ENCODE results near the gene TOP2A.
A peak's percentile ranks its signal among the peaks of the same experiment; 100 is the strongest.

TOP2A gene

DNA sequence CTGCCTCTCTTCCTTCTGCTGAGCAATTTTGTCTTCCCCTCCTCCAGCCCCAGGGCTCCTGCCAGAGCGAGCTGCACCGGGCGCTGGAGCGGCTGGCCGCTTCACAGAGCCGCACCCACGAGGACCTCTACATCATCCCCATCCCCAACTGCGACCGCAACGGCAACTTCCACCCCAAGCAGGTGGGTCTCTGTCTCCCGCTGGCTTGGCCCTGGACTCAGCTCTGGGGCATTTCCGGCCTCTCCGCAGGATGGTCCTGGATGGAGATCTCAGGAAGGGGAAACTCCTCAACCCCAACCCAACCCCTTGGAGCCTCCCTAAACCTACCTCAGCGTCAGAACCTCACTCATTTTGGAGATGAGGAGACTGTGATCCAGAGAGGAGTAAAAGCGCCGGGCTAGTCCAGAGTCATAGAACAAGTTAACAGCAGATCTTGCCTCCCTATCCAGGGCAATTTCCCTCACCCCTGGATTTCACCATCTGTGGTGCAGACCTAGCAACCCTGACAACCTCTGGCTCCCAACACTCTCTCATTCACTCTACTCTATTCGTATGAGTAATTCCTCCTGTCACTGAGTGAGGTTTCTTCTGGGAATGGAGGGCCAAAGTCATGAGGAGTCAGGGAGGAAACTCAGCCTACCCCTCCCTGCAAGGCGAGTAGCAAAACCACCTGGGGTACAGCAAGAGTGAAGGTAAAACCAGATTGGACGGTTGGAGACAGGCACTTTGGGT is 36.4 kb upstream of the TOP2A start:
- DNase-seq (ENCODE audit: low read depth), result no peak

DNA sequence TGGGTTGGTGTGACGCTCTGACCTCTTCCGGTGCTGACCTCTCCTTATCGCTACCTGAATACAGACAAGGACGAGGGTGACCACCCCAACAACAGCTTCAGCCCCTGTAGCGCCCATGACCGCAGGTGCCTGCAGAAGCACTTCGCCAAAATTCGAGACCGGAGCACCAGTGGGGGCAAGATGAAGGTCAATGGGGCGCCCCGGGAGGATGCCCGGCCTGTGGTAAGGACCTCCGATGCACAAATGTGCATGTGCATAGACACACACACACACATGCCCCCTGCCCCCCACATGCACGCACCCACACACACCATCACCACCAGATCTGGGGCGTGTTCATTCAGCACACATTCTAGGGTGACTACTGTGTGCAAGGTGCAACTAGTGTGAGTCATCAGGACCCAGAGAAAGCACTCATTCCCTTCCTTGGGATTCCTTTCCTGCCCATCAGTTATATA is 35.3 kb upstream of the TOP2A start:
- DNase-seq (ENCODE audit: low read depth), result no peak

GRCh38 chr17:40452216-40452787 is 34.6 kb upstream of the TOP2A start:
- no peak for DNase-seq (ENCODE audit: low read depth)

GRCh38 chr17:40451420-40451819 is 33.7 kb upstream of the TOP2A start:
- DNase-seq (ENCODE audit: low read depth), result no peak

DNA sequence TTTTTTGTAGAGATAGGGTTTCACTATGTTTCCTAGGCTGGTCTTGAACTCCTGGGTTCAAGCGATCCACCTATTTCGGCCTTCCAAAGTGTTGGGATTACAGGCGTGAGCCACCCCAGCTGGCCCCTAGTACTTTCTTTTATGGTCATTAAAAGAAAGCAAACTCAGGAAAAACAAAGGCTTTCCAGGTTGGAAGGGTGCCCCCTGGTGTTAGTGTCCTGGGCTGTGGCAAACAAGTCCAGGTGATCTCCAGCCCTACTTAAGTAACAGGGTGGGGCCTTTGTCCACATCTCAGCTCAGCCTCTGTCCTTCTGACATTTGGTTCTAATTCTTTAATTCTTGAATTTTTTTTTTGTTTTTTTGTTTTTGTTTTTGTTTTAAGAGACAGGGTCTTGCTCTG is 32.5 kb upstream of the TOP2A start:
- DNase-seq (ENCODE audit: low read depth), result no peak

- no peak for DNase-seq (ENCODE audit: low read depth)
These were observed 31.1 kb upstream of the TOP2A start for GRCh38 chr17:40448639-40449261.

GRCh38 chr17:40448213-40448638 is 30.5 kb upstream of the TOP2A start:
- no peak for DNase-seq (ENCODE audit: low read depth)

GRCh38 chr17:40447806-40448205 is 30.1 kb upstream of the TOP2A start:
- DNase-seq (ENCODE audit: low read depth), result no peak

GRCh38 chr17:40447148-40447644 is 29.5 kb upstream of the TOP2A start:
- no peak for DNase-seq (ENCODE audit: low read depth)

- no peak for DNase-seq (ENCODE audit: low read depth)
These were observed 28.2 kb upstream of the TOP2A start for GRCh38 chr17:40445751-40446468.

GRCh38 chr17:40443988-40444899 is 26.5 kb upstream of the TOP2A start:
- no peak for DNase-seq (ENCODE audit: low read depth)

- DNase-seq (ENCODE audit: low read depth), result peak; percentile 35
These were observed 25.7 kb upstream of the TOP2A start, which contains the start of gene IGFBP4 for GRCh38 chr17:40443196-40443987. IGFBP4 (plus strand) TSS chr17:40443450; CDS start chr17:40443736, 286 bp downstream.

DNA sequence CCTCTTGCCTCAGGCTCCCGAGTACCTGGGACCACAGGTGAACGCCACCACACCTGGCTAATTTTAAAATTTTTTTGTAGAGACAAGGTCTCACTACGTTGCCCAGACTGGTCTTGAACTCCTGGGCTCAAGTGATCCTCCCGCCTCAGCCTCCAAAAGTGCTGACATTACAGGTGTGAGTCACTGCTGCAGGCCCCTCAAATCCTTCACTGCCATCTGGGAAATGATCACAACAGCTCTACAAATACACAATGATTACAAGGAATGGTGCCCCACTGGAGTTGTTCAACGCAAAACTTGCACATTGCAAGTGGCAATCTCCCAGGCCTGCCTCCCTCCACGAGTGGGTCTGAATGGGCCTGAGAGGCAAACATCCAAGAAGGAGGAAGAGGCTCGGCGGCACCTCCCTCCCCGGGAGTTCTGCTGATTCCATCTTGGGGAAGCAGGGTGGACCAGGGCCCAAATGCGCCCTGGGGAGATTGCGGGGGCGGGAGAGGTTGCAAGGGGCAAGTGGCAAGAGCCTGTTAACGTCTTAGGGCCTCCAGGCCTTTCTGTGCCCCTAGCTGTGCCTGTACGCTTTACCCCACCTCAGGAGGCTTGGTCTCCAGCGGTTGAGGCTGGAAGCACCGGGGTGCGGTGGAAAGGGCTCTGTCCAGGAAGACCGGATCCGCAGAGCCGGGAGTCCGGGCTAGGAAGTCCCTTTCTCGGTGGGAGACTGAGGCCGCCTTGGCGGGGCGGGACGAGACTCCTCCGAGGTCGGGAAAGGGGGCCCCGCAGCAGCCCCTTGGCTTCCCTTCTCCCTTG is 24.9 kb upstream of the TOP2A start:
- no peak for DNase-seq (ENCODE audit: low read depth)

- DNase-seq (ENCODE audit: low read depth), result no peak
These were observed 22.5 kb upstream of the TOP2A start for GRCh38 chr17:40440166-40440565.

- DNase-seq (ENCODE audit: low read depth), result no peak
These were observed 19.5 kb upstream of the TOP2A start for GRCh38 chr17:40437095-40437732.

DNA sequence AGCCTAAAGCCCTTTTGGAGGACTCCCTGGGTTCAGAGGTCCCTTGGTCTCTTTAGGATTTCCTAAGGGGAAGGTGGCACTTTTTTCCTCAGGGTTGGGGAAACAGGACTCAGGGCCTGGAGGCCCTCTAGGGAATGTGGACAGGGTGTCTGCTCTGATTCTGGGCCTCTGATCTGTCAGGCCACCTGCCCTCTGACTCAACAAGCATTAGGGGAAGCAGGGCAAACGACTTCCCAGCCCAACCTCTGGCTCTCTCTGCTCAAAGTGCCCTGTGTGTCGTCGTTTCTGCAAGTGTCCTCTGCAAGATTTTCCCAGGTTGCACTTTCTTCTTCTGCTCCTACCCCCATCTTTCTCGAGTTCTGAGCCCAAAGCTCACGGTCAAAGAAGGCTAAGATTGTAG is 18.9 kb upstream of the TOP2A start:
- DNase-seq (ENCODE audit: low read depth), result no peak

DNA sequence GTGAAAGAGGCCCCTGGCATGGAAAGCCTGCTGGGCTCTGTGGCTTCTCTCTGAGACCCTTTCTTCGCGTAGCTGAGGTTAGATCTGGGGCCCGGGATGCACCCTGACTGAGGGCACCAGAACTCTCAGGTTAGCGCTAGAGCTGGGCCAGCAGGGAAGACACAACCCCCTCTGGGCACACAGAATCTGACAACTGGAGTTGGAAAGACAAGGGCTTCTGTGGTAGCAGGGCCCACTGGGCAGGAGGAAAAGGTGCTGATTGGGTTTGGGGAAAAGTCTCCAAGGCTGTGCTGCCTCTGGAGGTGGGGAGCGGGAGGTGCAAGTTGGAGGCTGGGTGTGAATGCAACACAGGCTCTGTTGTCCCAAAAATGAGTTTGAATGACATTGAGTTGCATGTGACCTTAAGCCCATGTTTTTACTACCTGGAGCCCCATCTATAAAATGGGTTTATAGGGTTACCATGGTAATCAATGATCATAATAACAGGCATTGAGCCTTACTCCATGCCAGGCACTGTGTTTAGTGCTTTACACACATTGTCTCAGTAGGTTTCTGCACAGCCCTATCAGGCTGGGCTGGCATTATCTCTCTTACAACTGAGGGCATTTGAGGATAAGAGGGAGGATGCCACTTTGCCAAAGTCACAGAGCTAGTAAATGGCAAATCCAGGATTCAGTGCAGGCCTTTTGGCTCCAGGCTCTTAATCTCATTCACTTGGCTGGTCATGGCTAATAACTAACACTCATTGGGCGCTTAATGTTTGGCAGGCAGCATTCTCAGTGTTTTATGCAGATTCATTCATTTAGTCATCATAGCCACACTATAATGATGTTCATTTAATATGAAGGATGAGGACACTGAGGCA is 16.1 kb upstream of the TOP2A start:
- DNase-seq (ENCODE audit: low read depth), result no peak
